EL (cell line): ENCODE results near the gene CALD1.
A peak's percentile ranks its signal among the peaks of the same experiment; 100 is the strongest.

Source experiments
- DNase-seq: peaks from one replicate; pipeline ENCODE4 v3.0.0-alpha.2; 2016

The CALD1 gene

DNA sequence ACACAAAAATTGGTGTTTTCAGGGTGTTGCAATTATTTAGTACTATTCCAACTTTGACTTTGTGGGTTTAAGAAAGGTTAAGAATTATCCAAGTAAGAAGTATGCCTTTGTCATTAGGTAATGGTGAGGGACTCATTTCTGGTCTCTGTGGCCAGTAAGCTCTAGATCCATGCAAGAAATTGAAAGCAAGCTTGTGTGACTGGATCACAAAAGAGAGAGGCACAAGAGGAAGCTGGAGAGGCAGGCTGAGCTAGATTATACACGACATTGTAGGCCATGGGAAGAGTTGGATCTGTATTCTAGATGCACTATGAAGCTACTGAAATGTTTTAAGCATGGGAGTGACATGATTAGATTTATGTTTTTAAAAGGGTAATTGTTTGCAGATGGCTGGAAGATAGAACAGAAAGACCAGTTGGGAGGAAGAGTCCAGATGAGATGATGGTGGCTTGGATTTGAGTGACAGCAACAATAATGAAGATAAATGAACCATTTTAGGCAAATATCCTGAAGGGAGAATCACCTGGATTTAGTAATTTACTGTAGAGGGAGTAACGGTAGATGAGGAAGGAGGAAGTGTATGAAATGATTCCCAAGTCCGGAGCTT lies 50.0 kb downstream of the CALD1 start:
- no peak for DNase-seq

DNA sequence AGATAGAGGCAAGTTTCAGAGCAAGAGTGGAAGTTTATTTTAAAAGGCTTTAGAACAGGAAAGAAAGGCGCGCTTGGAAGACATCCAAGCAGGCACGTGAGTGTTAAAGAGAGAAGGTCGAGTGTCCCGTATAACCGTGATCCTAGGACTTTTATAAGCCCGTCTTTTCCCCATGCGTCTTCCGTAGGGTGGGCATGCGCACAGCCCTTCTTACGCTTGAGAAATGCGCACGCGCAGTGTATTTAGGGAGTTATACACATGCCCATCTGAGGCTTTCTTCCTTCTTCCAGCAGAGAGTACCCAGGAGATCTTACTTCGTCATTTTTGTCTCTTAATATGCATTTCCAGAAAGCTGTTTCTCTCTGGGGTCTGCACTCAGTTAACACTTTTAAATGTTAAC lies 52.4 kb downstream of the CALD1 start:
- DNase-seq = no peak

DNA sequence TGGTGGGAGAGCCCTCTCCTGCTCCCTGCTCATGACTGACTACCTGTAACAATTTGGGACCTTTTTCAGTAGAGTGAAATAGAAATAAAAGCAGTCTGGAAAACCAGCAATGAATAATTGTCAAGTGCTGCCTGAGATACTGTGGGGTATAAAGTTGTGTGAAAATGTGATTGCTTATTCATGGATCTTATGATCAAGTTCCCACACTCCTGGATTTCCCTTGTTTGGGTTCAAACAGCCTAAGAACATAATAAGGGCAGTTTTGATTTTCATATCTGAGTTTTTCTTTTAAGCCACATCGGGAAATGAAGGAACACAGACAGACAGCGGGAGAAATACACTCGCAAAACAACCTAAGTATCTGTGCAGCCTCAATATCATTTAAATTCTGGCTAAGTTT lies 52.9 kb downstream of the CALD1 start:
- DNase-seq = no peak

- peak; percentile 82 for DNase-seq
Measured at GRCh38 chr7:134834689-134835462, 55.4 kb downstream of the CALD1 start.

DNA sequence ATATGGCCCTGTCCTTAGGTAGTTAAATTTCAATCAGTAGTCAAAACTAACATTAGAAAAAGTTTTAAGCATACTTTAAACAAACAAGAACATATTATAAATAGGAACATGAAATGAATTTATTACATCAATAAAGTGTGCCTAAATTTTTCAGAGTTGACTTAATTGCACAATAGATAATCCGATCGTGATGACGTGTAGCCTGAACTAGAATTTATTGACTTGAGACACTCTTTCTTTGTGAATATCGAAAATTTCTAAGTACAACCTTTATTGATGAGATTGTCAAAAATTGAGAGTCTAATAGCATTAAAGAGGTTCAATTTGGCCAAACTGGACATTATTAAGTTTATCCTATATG lies 56.0 kb downstream of the CALD1 start:
- DNase-seq = no peak

GRCh38 chr7:134836447-134836846 lies 57.0 kb downstream of the CALD1 start:
- DNase-seq = no peak

DNA sequence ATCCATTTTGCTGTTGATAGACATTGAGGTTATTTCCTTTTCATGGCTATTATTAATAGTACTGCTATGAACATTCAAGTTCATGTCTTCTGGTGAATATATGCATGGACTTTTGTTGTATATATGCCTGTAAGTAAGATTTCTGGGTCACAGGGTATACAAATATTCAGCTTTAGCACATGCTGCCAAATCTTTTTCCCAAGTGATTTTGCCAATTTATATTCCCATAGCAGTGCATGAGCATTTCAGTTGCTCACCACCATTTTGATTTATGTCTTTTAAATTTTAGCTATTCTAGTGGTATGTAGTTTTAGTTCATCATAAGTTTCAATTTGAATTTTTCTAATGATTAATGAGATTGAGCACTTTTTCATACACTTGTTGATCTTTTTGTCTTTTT lies 59.9 kb downstream of the CALD1 start:
- no peak for DNase-seq

- no peak for DNase-seq
Measured at GRCh38 chr7:134842062-134842461, 62.6 kb downstream of the CALD1 start.

DNA sequence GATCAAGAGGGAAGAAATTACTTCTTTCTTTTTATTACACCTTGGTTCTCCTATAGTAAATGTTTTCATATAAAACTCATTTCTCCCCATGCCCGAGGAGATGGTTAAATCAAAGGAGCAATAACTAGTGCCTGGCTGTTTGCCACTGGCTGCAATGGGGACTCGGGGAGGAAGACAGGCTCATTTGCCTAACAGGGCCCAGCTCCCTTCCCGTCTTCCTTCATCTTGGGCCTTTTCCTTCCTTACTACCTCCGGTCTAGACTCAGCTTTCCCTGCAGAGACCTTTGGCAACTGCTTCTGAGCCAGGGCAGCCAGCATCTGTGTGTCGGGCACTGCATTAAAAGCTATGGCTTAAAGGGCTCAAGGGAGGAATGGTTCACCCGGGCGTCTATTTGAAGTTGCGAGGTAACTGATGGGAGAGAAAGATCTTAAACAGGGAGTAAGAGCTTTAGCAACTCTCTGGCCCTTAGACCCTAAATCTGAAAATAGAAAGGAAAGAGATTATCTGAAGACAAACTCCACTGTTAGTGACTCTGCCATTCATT lies 63.5 kb downstream of the CALD1 start:
- DNase-seq = no peak

GRCh38 chr7:134844200-134844599 lies 64.8 kb downstream of the CALD1 start:
- DNase-seq = no peak

DNA sequence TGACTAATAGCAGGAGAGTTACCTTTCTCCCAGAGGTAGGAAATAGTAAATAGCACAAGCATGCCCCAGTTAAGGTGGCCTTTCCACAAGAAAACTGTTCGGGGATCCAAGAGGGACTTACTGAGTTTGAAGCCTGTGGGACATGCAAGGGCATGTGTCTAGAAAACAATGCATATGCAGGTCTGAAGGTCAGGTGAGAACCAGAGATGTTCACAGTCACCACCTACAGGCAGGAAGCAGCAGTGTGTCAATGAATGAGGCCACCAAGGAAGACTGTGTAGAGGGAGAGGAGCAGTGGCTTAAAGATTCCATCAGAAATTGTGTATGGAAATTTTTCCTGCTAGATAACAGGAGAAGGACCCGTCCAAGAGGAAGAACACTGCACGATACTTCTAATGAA lies 66.0 kb downstream of the CALD1 start:
- no peak for DNase-seq

- DNase-seq = no peak
Measured at GRCh38 chr7:134847851-134848588, 68.6 kb downstream of the CALD1 start.

DNA sequence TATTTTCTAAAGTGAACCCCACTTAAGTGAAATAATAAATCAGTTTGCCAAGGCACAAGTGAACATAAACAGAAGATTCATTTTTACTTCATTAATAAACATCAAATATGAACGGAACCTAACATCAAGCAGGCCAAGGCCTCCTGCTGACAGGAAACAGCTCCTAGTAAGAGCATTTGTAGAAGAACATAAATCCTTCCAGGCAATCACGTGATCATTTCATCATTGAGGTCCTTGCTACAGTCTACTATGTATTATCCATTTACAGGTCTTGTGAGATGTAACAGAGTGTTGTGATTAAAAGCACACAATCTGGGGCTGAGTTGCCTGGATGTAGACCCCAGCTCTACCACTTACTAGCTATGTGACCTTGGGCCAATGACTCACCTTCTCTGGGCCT lies 70.6 kb downstream of the CALD1 start:
- DNase-seq = no peak

DNA sequence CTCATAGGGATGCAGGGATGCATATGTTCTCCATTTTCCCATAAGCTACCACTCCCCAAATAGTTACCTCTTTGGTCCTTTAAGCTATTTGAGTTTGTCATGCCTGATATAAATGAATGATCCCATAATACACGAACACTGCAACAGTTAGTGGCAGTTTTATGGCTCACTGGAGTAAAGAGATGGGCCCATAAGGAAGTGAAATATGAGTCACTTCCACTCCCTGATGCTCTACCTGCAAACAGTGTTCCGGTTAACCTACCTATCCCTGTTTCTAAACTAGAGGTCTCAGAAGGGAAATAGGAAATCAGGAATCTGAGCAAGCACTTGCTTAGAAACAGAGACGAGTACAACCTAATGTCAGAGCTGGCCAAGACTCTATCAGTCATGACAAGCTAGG lies 71.7 kb downstream of the CALD1 start:
- DNase-seq = no peak

DNA sequence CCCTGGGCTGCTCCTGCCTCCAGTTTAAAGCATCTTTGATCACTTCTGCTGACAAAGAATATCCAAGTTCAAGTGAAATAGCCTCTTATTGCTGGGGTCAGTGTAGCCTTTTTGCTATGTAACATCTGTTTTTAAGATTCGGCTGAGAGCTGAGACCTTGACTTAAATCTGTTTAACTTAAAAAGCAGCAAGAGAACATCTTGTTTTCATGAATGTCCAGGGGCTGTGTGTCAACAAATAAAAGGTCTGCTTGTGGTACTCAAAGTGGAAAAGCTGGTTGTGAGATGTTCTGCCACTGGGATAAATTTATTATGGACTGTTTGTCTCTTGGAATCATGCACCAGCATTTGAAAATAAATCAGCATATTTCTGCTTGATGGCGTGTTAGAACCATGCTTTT lies 73.2 kb downstream of the CALD1 start:
- DNase-seq = no peak

DNA sequence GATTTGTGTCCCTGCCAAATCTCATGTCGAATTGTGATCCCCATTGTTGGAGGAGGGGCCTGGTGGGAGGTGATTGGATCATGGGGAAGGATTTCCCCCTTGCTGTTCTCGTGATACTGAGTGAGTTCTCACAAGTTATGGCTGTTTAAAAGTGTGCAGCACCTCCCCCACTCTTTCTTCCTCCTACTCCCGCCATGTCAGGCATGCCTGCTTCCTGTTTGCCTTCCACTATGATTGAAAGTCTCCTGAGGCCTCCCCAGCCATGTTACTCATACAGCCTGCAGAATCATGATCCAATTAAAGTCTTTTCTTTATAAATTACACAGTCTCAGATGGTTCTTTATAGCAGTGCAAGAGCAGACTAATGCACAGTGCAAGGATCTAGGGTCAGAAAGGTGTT lies 75.4 kb downstream of the CALD1 start:
- DNase-seq = peak; percentile 33

DNA sequence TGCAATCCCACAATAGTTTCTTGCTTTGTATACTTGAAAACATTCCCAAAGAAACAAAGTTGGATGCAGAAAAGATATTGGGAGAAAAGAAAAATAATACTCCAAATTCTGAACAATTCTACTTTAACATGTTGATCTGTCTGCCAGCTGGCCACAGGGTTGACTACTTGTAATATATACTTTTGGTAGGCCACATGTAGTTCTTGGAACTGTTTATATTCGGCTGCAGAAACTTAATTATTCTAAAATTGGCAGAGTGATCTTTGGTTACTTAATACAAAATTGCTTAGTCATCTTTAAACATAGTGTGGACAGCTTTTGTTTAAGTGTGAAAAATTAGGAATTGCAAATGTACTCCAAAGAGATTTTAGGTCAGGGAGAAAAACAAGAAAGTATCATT lies 76.0 kb downstream of the CALD1 start:
- DNase-seq = no peak

DNA sequence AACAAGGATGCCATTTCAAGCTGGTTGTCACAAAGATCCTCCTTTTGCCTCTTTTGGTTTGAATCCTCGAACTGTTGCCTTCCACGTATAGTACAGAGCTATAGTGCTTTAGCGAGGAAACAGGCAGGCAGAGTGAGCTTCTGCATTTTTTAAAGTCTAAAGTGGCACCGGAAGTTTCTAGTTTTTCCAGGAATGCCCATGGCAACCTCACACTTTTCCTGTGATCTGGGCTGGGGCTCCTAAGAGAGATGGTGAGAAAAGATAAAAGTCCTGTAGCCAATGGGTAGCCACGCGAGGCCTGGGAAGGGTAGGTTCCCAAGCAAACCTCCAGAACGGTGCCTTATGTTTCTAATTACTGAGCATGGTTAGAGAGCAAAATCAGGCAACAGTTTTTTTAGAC lies 76.7 kb downstream of the CALD1 start:
- peak; percentile 33 for DNase-seq

GRCh38 chr7:134856691-134857090 lies 77.3 kb downstream of the CALD1 start:
- no peak for DNase-seq

- DNase-seq = no peak
Measured at GRCh38 chr7:134857958-134858357, 78.5 kb downstream of the CALD1 start.

DNA sequence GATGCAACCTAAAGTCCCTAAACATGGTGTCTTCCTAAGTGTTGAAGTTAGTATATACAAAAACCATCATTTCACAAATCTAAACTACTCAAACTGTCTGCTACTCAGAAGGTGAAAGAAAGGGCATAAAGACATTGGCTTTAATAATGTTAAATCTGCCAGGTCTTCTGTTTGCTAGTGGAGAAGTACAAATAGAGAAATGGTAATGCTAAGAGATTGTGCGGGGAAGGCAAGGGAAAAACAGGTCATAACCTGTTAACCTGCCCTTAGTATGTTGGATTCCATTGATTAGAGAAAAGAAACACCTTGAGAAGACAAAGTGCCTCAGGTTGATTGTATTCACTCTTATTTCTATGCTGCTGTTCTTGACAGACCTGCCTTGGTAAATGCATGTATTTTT lies 80.3 kb downstream of the CALD1 start:
- no peak for DNase-seq

- peak; percentile 54 for DNase-seq
Measured at GRCh38 chr7:134865001-134865845, 85.8 kb downstream of the CALD1 start.

GRCh38 chr7:134866617-134867016 lies 87.2 kb downstream of the CALD1 start:
- no peak for DNase-seq
